Skeletal muscle satellite cell (primary cell): ENCODE measurements around the gene FAM83F.
"Not testable (repeated sequence)": the region's sequence is repeated elsewhere in the genome, so short reads cannot be mapped to it uniquely, and the experiment has no call there.

ENCODE experiments used
- H3K27me3 ChIP-seq: 2 replicates; pipeline ENCODE4 v1.7.0; 2013; ENCODE audit warnings: low read length; ENCODE audit not compliant: control insufficient read depth, insufficient read depth
- H3K36me3 ChIP-seq: 2 replicates; pipeline ENCODE4 v1.7.0; 2013; ENCODE audit warnings: mild to moderate bottlenecking, control low read depth, low read length; ENCODE audit not compliant: insufficient read depth
- H3K4me1 ChIP-seq: 2 replicates; pipeline ENCODE4 v1.7.0; 2013; ENCODE audit warnings: low read length; ENCODE audit not compliant: control insufficient read depth, insufficient read depth
- H3K4me2 ChIP-seq: 2 replicates; pipeline ENCODE4 v1.7.0; 2013; ENCODE audit warnings: mild to moderate bottlenecking, low read length
- H3K4me3 ChIP-seq: 2 replicates; pipeline ENCODE4 v1.7.0; 2013; ENCODE audit warnings: low read length
- H3K9ac ChIP-seq: 2 replicates; pipeline ENCODE4 v1.7.0; 2013; ENCODE audit warnings: mild to moderate bottlenecking, low read depth, low read length, moderate library complexity
- H3K9me3 ChIP-seq: replicated peaks from 2 replicates; pipeline ENCODE4 v1.7.0; 2013; ENCODE audit warnings: mild to moderate bottlenecking, control low read depth, low read length

FAM83F gene

DNA sequence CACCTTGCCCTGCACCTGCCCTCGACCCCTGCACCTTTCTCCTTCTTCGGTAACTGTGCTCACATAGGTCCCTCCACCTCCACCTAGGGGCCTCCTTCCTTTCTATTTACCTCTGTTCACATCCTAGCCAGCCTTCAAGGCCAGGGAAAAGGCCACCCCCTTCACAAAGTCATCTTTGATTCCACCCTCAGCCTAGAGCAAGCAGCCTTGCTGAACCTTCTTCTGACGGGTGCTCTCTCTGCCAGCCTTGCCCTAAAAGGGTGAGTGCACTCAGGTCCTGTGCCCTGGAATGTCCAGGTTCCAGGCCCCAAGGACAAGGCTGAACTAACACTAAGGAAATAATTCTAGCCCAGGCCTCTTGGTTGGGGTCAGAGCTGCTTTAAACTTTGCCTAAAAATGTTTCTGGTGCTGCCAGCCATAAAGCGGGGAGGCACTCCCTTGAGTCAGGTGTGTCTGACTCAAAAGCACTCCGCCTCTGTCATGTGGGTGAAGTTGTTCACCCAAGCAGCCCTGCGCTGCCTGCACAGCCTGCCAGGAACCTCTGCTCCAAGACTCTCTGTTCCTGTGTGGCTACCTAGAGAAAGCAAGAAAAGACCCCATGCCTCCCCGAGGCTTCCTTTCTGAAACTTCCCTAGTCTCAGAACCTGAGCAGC is 9.2 kb upstream of the FAM83F start:
- H3K9ac ChIP-seq, result no peak overlapping the region
- H3K4me1 ChIP-seq, result no peaks in the 10 kb centered on the region
- H3K4me2 ChIP-seq, result no peak overlapping the region
- peaks cover 28% of the 10 kb centered on the region for H3K27me3 ChIP-seq
- H3K36me3 ChIP-seq, result no peaks in the 10 kb centered on the region
- H3K4me3 ChIP-seq, result no peak overlapping the region
- no peaks in the 10 kb centered on the region for H3K9me3 ChIP-seq

GRCh38 chr22:39988386-39989114 is 6.2 kb upstream of the FAM83F start:
- Histone ChIP-seq H3K9me3 (no peaks in the 10 kb centered on the region), H3K9ac (no peak overlapping the region), H3K36me3 (no peaks in the 10 kb centered on the region), H3K4me2 (no peak overlapping the region), H3K27me3 (peaks cover 48% of the 10 kb centered on the region), H3K4me1 (no peaks in the 10 kb centered on the region), H3K4me3 (no peak overlapping the region)

- H3K9ac ChIP-seq, result no peak overlapping the region
- H3K27me3 ChIP-seq, result peaks cover 51% of the 10 kb centered on the region
- no peak overlapping the region for H3K4me2 ChIP-seq
- H3K36me3 ChIP-seq, result no peaks in the 10 kb centered on the region
- H3K4me1 ChIP-seq, result no peaks in the 10 kb centered on the region
- H3K9me3 ChIP-seq, result no peaks in the 10 kb centered on the region
- no peak overlapping the region for H3K4me3 ChIP-seq
Observed at GRCh38 chr22:39989633-39990032, 5.1 kb upstream of the FAM83F start.

GRCh38 chr22:39990686-39991085 is 4.1 kb upstream of the FAM83F start:
- H3K4me1 ChIP-seq, result no peaks in the 10 kb centered on the region
- no peak overlapping the region for H3K4me3 ChIP-seq
- no peak overlapping the region for H3K9ac ChIP-seq
- H3K27me3 ChIP-seq, result peaks cover 52% of the 10 kb centered on the region
- H3K9me3 ChIP-seq, result no peaks in the 10 kb centered on the region
- H3K4me2 ChIP-seq, result no peak overlapping the region
- no peaks in the 10 kb centered on the region for H3K36me3 ChIP-seq

- Histone ChIP-seq H3K27me3 (peaks cover 54% of the 10 kb centered on the region), H3K4me1 (no peaks in the 10 kb centered on the region), H3K9me3 (no peaks in the 10 kb centered on the region), H3K4me2 (no peak overlapping the region), H3K4me3 (no peak overlapping the region), H3K36me3 (no peaks in the 10 kb centered on the region), H3K9ac (no peak overlapping the region)
Observed at GRCh38 chr22:39991159-39991860, 3.4 kb upstream of the FAM83F start.

DNA sequence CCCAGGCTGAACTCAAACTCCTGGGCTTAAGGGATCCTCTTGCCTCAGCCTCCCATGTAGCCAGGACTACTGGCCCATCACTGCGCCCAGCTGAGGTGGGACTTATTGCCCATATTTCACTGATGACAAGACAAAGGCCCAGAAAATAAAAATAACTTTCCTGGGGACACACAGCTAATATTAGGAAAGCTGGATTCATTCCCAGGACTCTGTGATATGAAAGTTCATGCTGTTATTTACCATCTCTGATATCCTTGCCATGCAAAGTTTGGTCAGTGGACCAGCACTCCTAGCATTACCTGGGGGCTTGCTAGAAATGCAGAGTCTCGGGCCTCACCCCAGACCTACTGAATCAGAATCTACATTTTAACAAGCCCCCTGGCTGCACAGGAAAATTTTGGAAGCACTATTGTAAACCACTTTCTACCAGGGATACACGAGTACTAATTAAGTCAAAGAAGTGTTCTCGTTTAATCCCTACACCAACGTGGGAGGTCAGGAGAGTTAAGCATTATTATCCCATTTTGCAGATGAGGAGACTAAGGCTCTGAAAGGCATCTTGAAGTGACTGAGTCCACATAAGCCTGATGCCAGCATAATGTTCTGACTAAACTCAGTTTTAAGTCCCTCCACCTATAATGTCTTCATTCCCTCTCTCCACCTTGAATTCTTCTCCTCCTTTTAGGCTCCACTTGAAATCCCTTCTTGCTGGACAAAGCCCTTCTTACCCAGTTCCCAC is 2.5 kb upstream of the FAM83F start:
- H3K27me3 ChIP-seq, result peaks cover 62% of the 10 kb centered on the region
- no peaks in the 10 kb centered on the region for H3K36me3 ChIP-seq
- H3K4me3 ChIP-seq, result no peak overlapping the region

GRCh38 chr22:39992894-39993293 is 1.9 kb upstream of the FAM83F start:
- not testable (repeated sequence) for H3K9ac ChIP-seq, H3K9me3 ChIP-seq, H3K4me3 ChIP-seq, H3K4me1 ChIP-seq, H3K4me2 ChIP-seq, H3K36me3 ChIP-seq
- peaks cover 64% of the 10 kb centered on the region for H3K27me3 ChIP-seq

More for the DNA sequence above, 2.5 kb upstream of the FAM83F start:
- Histone ChIP-seq H3K4me1 (no peaks in the 10 kb centered on the region), H3K4me2 (no peak overlapping the region), H3K9ac (no peak overlapping the region), H3K9me3 (no peaks in the 10 kb centered on the region)

DNA sequence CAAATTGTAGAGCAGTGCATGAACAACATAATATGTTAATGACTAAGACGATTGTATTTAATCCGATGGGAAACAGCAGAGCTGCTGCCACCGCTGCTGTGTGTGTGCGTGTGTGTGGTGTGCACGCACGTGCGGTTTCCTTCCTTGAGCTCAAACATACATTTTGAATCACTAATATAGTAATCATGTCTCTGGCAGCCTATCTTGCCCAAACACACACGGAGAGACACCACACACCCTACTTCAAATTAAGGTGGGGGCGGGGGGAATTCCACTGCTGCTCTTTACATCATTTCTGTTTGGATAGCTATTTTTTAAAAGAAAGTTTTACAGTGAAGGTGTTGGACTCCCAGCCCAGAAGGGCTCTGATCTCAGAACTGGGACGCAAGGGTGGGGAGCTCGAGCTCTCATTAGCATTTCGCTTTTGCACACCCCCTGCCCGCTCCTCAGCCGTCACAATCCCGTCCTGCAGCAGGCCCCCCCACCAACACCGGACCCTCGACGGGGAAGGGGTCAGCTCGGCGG is 651 bp upstream of the FAM83F start:
- H3K27me3 ChIP-seq, result peaks cover 57% of the 10 kb centered on the region
- H3K9me3 ChIP-seq, result no peaks in the 10 kb centered on the region
- H3K4me2 ChIP-seq, result no peak overlapping the region
- no peaks in the 10 kb centered on the region for H3K4me1 ChIP-seq
- H3K4me3 ChIP-seq, result no peak overlapping the region
- H3K36me3 ChIP-seq, result no peaks in the 10 kb centered on the region
- H3K9ac ChIP-seq, result no peak overlapping the region

GRCh38 chr22:39995393-39996252 is 869 bp downstream of the FAM83F start:
- peaks cover 53% of the 10 kb centered on the region for H3K27me3 ChIP-seq
- H3K4me1 ChIP-seq, result no peaks in the 10 kb centered on the region
- no peaks in the 10 kb centered on the region for H3K9me3 ChIP-seq
- H3K9ac ChIP-seq, result no peak overlapping the region
- H3K4me3 ChIP-seq, result no peak overlapping the region
- H3K4me2 ChIP-seq, result no peak overlapping the region
- H3K36me3 ChIP-seq, result no peaks in the 10 kb centered on the region

DNA sequence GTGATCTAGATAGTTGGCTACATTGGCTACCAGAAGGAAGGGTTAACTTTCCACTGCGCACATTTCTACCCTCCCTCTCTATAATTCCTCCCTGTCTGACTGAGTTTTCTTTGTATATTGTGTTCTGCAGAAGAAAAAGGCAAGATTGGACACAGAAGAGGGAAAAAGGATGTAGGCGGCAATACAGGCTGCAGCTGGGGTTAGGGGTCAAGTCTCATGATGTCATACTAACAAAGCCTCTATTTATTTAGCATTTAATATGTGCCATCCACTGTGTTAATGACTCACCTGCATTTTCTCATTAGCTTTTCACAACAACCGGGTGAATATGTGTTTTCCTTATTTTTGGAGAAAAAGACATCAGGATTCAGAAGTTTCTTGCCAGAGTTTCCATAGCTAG is 2.0 kb downstream of the FAM83F start:
- no peak overlapping the region for H3K4me3 ChIP-seq
- H3K4me1 ChIP-seq, result no peaks in the 10 kb centered on the region
- H3K4me2 ChIP-seq, result no peak overlapping the region
- H3K36me3 ChIP-seq, result no peaks in the 10 kb centered on the region
- H3K9ac ChIP-seq, result no peak overlapping the region
- H3K9me3 ChIP-seq, result no peaks in the 10 kb centered on the region
- H3K27me3 ChIP-seq, result peaks cover 52% of the 10 kb centered on the region
